ENCODE results near the gene FNBP1L. TPM values are rescaled to one million over a fixed set of nuclear protein-coding genes. Genes with fewer than 3 reads are reported as not detected.

FNBP1L gene
- total and polyA plus RNA-seq, 10 of the 15 experiments (the other 5 are each of a cell fraction or from before 2014, with no cell fraction given) = 0.02 to 0.12 (median 0.07) TPM; not detected in 4

DNA sequence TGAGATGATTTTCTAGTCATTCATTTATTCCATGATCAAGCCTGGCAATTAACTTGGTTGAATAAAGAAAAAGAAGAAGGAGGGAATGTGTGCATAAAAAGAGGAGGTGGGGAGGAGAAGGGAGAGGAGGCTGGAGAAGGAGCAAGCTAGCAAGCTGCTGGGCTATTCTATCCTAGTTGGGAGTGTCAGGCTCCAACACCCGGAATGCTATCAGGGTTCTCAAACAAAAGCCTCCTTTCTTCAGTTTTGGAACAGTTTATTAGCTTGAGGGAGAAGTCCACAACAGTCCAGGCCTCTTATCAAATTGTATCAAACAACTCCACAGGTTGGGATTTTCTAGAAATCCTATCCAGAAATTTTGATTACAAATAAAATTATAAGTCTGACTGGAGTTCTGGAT, 153.8 kb downstream of the FNBP1L start:
- FAIRE-seq (no peak), DNase-seq (ENCODE audit: low read depth, low spot score) (no peak), ATAC-seq (no peak)
- Histone ChIP-seq H3K36me3 (ENCODE audit: control insufficient read depth in 2 of 2, insufficient read depth in 2 of 2, low read length in 1 of 2) (no peaks in the 10 kb centered on the region), H3K9me3 (replicated peaks; ENCODE audit: control insufficient read depth, insufficient read depth, low read length) (no peaks in the 10 kb centered on the region; the same call in 2 of the 3 replicates), H4K20me1 (ENCODE audit: control insufficient read depth, insufficient read depth) (peaks cover 4% of the 10 kb centered on the region), H3K4me1 (ENCODE audit: control insufficient read depth, insufficient read depth, low read length) (no peaks in the 10 kb centered on the region), H3K4me3 (no peak overlapping the region), H3K4me2 (ENCODE audit: control insufficient read depth, insufficient read depth) (no peak overlapping the region), H3K9ac (ENCODE audit: control insufficient read depth, insufficient read depth, low read length) (no peak overlapping the region), H3K79me2 (ENCODE audit: control insufficient read depth, insufficient read depth, low read length) (no peaks in the 10 kb centered on the region), H3K27me3 (replicated peaks in 1 of 2; ENCODE audit: control insufficient read depth in 2 of 2, insufficient read depth in 2 of 2, low read length in 1 of 2) (peaks cover 0 to 2% of the 10 kb centered on the region in 2 experiments; a peak in 3 of 4 replicates), H3K27ac (ENCODE audit: control insufficient read depth, insufficient read depth) (no peak overlapping the region), H2AFZ (ENCODE audit: control insufficient read depth, low read depth, low read length) (no peak overlapping the region)
- no peak for TF ChIP-seq PAX8 (IDR thresholded peaks at IDR 0.05)
- TF ChIP-seq STAT3 (IDR thresholded peaks at IDR 0.05; ENCODE audit: low read depth, low read length) = no peak
- TF ChIP-seq RAD51 (IDR thresholded peaks at IDR 0.05) = no peak
- TF ChIP-seq SRF (IDR thresholded peaks at IDR 0.05; ENCODE audit: low read depth in 2 of 2, low read length in 2 of 2) = no peak
- TF ChIP-seq RFX5 (IDR thresholded peaks at IDR 0.05; ENCODE audit: low read depth, low read length) = no peak
- no peak for TF ChIP-seq BCL11A (IDR thresholded peaks at IDR 0.05; ENCODE audit: low read depth, low read length)
- CTCF ChIA-PET = no interaction called here
- RAD21 ChIA-PET (ENCODE audit: unreplicated experiment) = no interaction called here
- POLR2A ChIA-PET = interaction anchor here (1.0 kb wide), 1 partner anchor 9 kb away, joined by 3 read pairs; no protein-coding TSS in a partner anchor
- no TSS peak for BruUV-seq (replicated peaks)
- 91% methylated on average over 1 of the region's 1 CpG for WGBS (ENCODE audit: insufficient coverage, insufficient replicate concordance, low lambda C conversion rate, missing lambda C conversion rate)
- intact Hi-C loops (cut with micrococcal nuclease; ENCODE audit: unreplicated experiment) (no loop called here), in situ Hi-C loops (cut with MboI) (no loop called here)
- SMC1A ChIA-PET (ENCODE audit: uncharacterized antibody, unreplicated experiment) = interaction anchor here (1.6 kb wide), 1 partner anchor 10 kb away, joined by 4 read pairs; no protein-coding TSS in a partner anchor

DNA sequence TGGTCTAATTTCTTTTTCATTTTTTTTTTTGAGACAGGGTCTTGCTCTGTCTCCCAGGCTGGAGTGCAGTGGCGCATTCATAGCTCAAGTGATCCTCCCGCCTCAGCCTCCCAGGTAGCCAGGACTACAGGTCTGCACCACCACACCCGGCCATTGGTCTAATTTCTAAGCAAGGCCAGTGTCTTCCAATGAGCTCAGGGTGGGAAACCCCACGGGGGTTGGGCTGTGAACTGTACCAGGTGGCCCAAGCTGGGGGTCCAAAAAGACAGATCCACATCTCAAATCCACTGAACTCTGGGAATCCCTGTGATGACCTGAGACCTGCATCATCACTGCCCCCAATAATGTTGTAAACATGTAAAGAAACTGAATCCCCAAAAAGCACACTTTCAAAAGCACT, 154.2 kb downstream of the FNBP1L start:
- Histone ChIP-seq H3K27ac (ENCODE audit: control insufficient read depth, insufficient read depth) (no peak overlapping the region), H3K4me1 (ENCODE audit: control insufficient read depth, insufficient read depth, low read length) (no peaks in the 10 kb centered on the region), H4K20me1 (ENCODE audit: control insufficient read depth, insufficient read depth) (peaks cover 2% of the 10 kb centered on the region), H3K4me2 (ENCODE audit: control insufficient read depth, insufficient read depth) (no peak overlapping the region), H3K79me2 (ENCODE audit: control insufficient read depth, insufficient read depth, low read length) (no peaks in the 10 kb centered on the region), H3K9me3 (replicated peaks; ENCODE audit: control insufficient read depth, insufficient read depth, low read length) (no peaks in the 10 kb centered on the region; the same call in 2 of the 3 replicates), H3K9ac (ENCODE audit: control insufficient read depth, insufficient read depth, low read length) (no peak overlapping the region), H2AFZ (ENCODE audit: control insufficient read depth, low read depth, low read length) (no peak overlapping the region), H3K4me3 (no peak overlapping the region), H3K27me3 (replicated peaks in 1 of 2; ENCODE audit: control insufficient read depth in 2 of 2, insufficient read depth in 2 of 2, low read length in 1 of 2) (peaks cover 0 to 2% of the 10 kb centered on the region in 2 experiments; a peak in 3 of 4 replicates), H3K36me3 (ENCODE audit: control insufficient read depth in 2 of 2, insufficient read depth in 2 of 2, low read length in 1 of 2) (no peaks in the 10 kb centered on the region)
- SMC1A ChIA-PET (ENCODE audit: uncharacterized antibody, unreplicated experiment) = interaction anchor here (1.6 kb wide), 1 partner anchor 11 kb away, joined by 4 read pairs; no protein-coding TSS in a partner anchor
- ATAC-seq (no peak), DNase-seq (ENCODE audit: low read depth, low spot score) (no peak), FAIRE-seq (no peak)
- POLR2A ChIA-PET = interaction anchor here (1.0 kb wide), 1 partner anchor 10 kb away, joined by 3 read pairs; no protein-coding TSS in a partner anchor
- intact Hi-C loops (cut with micrococcal nuclease; ENCODE audit: unreplicated experiment) = no loop called here
- 63% methylated on average over 4 of the region's 4 CpGs for whole genome bisulfite sequencing (ENCODE audit: insufficient coverage, insufficient replicate concordance, low lambda C conversion rate, missing lambda C conversion rate)
- RAD21 ChIA-PET (ENCODE audit: unreplicated experiment) = no interaction called here
- no TSS peak for BruUV-seq (replicated peaks)
- in situ Hi-C loops (cut with MboI) = no loop called here
- CTCF ChIA-PET = interaction anchor here (1.2 kb wide), 1 partner anchor 13 kb away, joined by 3 read pairs; no protein-coding TSS in a partner anchor
- TF ChIP-seq EED (IDR thresholded peaks at IDR 0.05; ENCODE audit: low read depth) (no peak), KDM1A (IDR thresholded peaks at IDR 0.05; ENCODE audit: borderline replicate concordance) (no peak), WRNIP1 (IDR thresholded peaks at IDR 0.05; ENCODE audit: borderline replicate concordance, low read depth, low read length) (no peak), YBX1 (IDR thresholded peaks at IDR 0.05) (no peak), BACH1 (IDR thresholded peaks at IDR 0.05; ENCODE audit: borderline replicate concordance) (no peak), DPF2 (IDR thresholded peaks at IDR 0.05) (no peak), RB1 (IDR thresholded peaks at IDR 0.05; ENCODE audit: borderline replicate concordance) (no peak), STAT1 (conservative IDR thresholded peaks at IDR 0.05) (no peak)
- TF ChIP-seq, protein P1, sequence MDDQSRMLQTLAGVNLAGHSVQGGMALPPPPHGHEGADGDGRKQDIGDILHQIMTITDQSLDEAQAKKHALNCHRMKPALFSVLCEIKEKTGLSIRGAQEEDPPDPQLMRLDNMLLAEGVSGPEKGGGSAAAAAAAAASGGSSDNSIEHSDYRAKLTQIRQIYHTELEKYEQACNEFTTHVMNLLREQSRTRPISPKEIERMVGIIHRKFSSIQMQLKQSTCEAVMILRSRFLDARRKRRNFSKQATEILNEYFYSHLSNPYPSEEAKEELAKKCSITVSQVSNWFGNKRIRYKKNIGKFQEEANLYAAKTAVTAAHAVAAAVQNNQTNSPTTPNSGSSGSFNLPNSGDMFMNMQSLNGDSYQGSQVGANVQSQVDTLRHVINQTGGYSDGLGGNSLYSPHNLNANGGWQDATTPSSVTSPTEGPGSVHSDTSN (IDR thresholded peaks at IDR 0.05; ENCODE audit: insufficient replicate concordance, low read depth, low read length) = no peak
- TF ChIP-seq, protein P2, sequence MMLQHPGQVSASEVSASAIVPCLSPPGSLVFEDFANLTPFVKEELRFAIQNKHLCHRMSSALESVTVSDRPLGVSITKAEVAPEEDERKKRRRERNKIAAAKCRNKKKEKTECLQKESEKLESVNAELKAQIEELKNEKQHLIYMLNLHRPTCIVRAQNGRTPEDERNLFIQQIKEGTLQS (IDR thresholded peaks at IDR 0.05; ENCODE audit: borderline replicate concordance, extremely low read depth, low read depth, low read length) = no peak
- TF ChIP-seq, protein P3, sequence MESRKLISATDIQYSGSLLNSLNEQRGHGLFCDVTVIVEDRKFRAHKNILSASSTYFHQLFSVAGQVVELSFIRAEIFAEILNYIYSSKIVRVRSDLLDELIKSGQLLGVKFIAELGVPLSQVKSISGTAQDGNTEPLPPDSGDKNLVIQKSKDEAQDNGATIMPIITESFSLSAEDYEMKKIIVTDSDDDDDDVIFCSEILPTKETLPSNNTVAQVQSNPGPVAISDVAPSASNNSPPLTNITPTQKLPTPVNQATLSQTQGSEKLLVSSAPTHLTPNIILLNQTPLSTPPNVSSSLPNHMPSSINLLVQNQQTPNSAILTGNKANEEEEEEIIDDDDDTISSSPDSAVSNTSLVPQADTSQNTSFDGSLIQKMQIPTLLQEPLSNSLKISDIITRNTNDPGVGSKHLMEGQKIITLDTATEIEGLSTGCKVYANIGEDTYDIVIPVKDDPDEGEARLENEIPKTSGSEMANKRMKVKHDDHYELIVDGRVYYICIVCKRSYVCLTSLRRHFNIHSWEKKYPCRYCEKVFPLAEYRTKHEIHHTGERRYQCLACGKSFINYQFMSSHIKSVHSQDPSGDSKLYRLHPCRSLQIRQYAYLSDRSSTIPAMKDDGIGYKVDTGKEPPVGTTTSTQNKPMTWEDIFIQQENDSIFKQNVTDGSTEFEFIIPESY (IDR thresholded peaks at IDR 0.05) = no peak

All from GM12878 (cell line).